CD1c-positive myeloid dendritic cell (primary cell): ENCODE measurements around the gene CST1.
"Not testable (repeated sequence)": the region's sequence is repeated elsewhere in the genome, so short reads cannot be mapped to it uniquely, and the experiment has no call there.

ENCODE experiments used
- DNase-seq: peaks from one replicate; pipeline ENCODE4 v3.0.0-alpha.2; 2016; ENCODE audit errors: extremely low spot score

CST1 gene

GRCh38 chr20:23755131-23755611 lies 4.4 kb upstream of the CST1 start:
- DNase-seq: not testable (repeated sequence)

- no peak for DNase-seq
Measured at GRCh38 chr20:23754731-23755130, 4.0 kb upstream of the CST1 start.

- no peak for DNase-seq
Measured at GRCh38 chr20:23753589-23753988, 2.9 kb upstream of the CST1 start.

GRCh38 chr20:23753194-23753548 lies 2.4 kb upstream of the CST1 start:
- no peak for DNase-seq

GRCh38 chr20:23752481-23753193 lies 1.9 kb upstream of the CST1 start:
- no peak for DNase-seq

- DNase-seq: no peak
Measured at GRCh38 chr20:23752019-23752418, 1.3 kb upstream of the CST1 start.

GRCh38 chr20:23749746-23750145 lies 989 bp downstream of the CST1 start:
- no peak for DNase-seq

GRCh38 chr20:23748975-23749374 lies 1.8 kb downstream of the CST1 start:
- DNase-seq: not testable (repeated sequence)

GRCh38 chr20:23747551-23747950 lies 3.2 kb downstream of the CST1 start:
- not testable (repeated sequence) for DNase-seq

GRCh38 chr20:23747092-23747491 lies 3.6 kb downstream of the CST1 start:
- not testable (repeated sequence) for DNase-seq

- no peak for DNase-seq
Measured at GRCh38 chr20:23746321-23746720, 4.4 kb downstream of the CST1 start.

GRCh38 chr20:23745247-23745646 lies 5.5 kb downstream of the CST1 start:
- no peak for DNase-seq

- DNase-seq: no peak
Measured at GRCh38 chr20:23744817-23745216, 5.9 kb downstream of the CST1 start.

GRCh38 chr20:23735391-23735790 lies 15.3 kb downstream of the CST1 start:
- peak; percentile 22 for DNase-seq

GRCh38 chr20:23734949-23735348 lies 15.8 kb downstream of the CST1 start:
- not testable (repeated sequence) for DNase-seq

GRCh38 chr20:23734440-23734839 lies 16.3 kb downstream of the CST1 start:
- not testable (repeated sequence) for DNase-seq

- no peak for DNase-seq
Measured at GRCh38 chr20:23727016-23727415, 23.7 kb downstream of the CST1 start.

GRCh38 chr20:23725102-23725501 lies 25.6 kb downstream of the CST1 start:
- no peak for DNase-seq

- peak; percentile 16 for DNase-seq
Measured at GRCh38 chr20:23723659-23724307, 27.0 kb downstream of the CST1 start.

GRCh38 chr20:23722851-23723250 lies 27.9 kb downstream of the CST1 start:
- DNase-seq: not testable (repeated sequence)

- DNase-seq: no peak
Measured at GRCh38 chr20:23721962-23722361, 28.8 kb downstream of the CST1 start.

GRCh38 chr20:23719351-23719750 lies 31.4 kb downstream of the CST1 start:
- DNase-seq: not testable (repeated sequence)

GRCh38 chr20:23711778-23712177 lies 39.0 kb downstream of the CST1 start:
- DNase-seq: not testable (repeated sequence)
